KMS-11 (cell line): ENCODE measurements around the gene PHTF2.

ENCODE experiments used
- H2AFZ ChIP-seq: fragments of 200-600 bp; sonication (generic); 2 replicates; pipeline ENCODE4 v1.6.1; 2016; ENCODE audit warnings: antibody characterized with exemption, mixed run types, low read depth
- H3K27ac ChIP-seq: fragments of 200-600 bp; sonication (generic); 2 replicates; pipeline ENCODE4 v1.6.1; 2016; ENCODE audit warnings: mild to moderate bottlenecking, mixed run types
- H3K27me3 ChIP-seq: fragments of 200-600 bp; sonication (generic); 2 replicates; pipeline ENCODE4 v1.6.1; 2017; ENCODE audit warnings: mild to moderate bottlenecking, low read depth, mixed run types, moderate library complexity; ENCODE audit not compliant: insufficient read depth
- H3K36me3 ChIP-seq: fragments of 200-600 bp; sonication (generic); 2 replicates; pipeline ENCODE4 v1.6.1; 2017; ENCODE audit warnings: mild to moderate bottlenecking, mixed run types; ENCODE audit not compliant: insufficient read depth
- H3K4me1 ChIP-seq: fragments of 200-600 bp; sonication (generic); 2 replicates; pipeline ENCODE4 v1.6.1; 2016; ENCODE audit warnings: mild to moderate bottlenecking, low read depth, mixed run types; ENCODE audit not compliant: poor library complexity, severe bottlenecking
- H3K4me2 ChIP-seq: fragments of 200-600 bp; sonication (generic); 2 replicates; pipeline ENCODE4 v1.7.0; 2016; ENCODE audit warnings: mild to moderate bottlenecking, mixed run types
- H3K4me3 ChIP-seq: fragments of 200-600 bp; sonication (generic); IDR thresholded peaks from 2 replicates; pipeline ENCODE4 v1.6.1; 2017; ENCODE audit warnings: low read depth, low read length, mixed read lengths; ENCODE audit not compliant: insufficient read depth
- H3K79me2 ChIP-seq: fragments of 200-600 bp; sonication (generic); 2 replicates; pipeline ENCODE4 v1.6.1; 2016; ENCODE audit warnings: low read depth, mixed run types; ENCODE audit not compliant: insufficient read depth
- H3K9ac ChIP-seq: fragments of 200-600 bp; sonication (generic); 2 replicates; pipeline ENCODE4 v1.6.1; 2016; ENCODE audit warnings: mild to moderate bottlenecking, mixed run types
- H4K20me1 ChIP-seq: fragments of 200-600 bp; sonication (generic); 2 replicates; pipeline ENCODE4 v1.6.1; 2016; ENCODE audit warnings: mild to moderate bottlenecking, mixed run types; ENCODE audit not compliant: insufficient read depth
- TF ChIP-seq, protein P1 (sequence below): fragments of 200-600 bp; sonication (generic); conservative IDR thresholded peaks from 2 replicates; pipeline ENCODE4 v1.6.1; 2017; ENCODE audit warnings: low read depth, mild to moderate bottlenecking, antibody characterized with exemption, low read length, moderate library complexity, mixed read lengths

The PHTF2 gene

DNA sequence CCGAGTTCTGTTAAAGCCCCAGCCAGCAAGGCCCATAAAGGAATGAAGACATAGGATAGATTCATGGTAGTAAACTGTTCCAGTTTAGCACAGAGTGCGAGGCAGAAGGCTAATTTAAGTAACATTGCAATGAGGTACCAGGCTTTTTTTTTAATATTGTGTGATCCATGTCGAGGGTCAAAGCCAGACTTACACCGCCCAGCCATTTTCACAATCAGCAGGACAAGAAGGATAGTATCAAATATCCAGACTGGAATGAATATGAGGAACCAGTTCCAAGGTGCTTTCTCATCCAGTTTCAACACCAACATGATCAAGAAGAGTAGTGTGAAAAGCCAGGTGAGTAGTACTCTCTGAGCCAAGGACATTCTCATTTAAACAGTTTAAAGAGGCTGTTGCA is 4.6 kb upstream of the PHTF2 start:
- H3K79me2 ChIP-seq: peaks cover 12% of the 10 kb centered on the region; the same call in 1 of the 2 replicates
- H3K4me3 ChIP-seq: no peak overlapping the region
- no peak overlapping the region for H3K27ac ChIP-seq
- H3K27me3 ChIP-seq: no peaks in the 10 kb centered on the region
- TF ChIP-seq, protein P1, sequence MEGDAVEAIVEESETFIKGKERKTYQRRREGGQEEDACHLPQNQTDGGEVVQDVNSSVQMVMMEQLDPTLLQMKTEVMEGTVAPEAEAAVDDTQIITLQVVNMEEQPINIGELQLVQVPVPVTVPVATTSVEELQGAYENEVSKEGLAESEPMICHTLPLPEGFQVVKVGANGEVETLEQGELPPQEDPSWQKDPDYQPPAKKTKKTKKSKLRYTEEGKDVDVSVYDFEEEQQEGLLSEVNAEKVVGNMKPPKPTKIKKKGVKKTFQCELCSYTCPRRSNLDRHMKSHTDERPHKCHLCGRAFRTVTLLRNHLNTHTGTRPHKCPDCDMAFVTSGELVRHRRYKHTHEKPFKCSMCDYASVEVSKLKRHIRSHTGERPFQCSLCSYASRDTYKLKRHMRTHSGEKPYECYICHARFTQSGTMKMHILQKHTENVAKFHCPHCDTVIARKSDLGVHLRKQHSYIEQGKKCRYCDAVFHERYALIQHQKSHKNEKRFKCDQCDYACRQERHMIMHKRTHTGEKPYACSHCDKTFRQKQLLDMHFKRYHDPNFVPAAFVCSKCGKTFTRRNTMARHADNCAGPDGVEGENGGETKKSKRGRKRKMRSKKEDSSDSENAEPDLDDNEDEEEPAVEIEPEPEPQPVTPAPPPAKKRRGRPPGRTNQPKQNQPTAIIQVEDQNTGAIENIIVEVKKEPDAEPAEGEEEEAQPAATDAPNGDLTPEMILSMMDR: no peak
- H3K4me2 ChIP-seq: no peak overlapping the region
- no peaks in the 10 kb centered on the region for H4K20me1 ChIP-seq
- H3K4me1 ChIP-seq: peaks cover 18% of the 10 kb centered on the region
- no peak overlapping the region for H2AFZ ChIP-seq
- H3K36me3 ChIP-seq: no peaks in the 10 kb centered on the region
- H3K9ac ChIP-seq: no peak overlapping the region

DNA sequence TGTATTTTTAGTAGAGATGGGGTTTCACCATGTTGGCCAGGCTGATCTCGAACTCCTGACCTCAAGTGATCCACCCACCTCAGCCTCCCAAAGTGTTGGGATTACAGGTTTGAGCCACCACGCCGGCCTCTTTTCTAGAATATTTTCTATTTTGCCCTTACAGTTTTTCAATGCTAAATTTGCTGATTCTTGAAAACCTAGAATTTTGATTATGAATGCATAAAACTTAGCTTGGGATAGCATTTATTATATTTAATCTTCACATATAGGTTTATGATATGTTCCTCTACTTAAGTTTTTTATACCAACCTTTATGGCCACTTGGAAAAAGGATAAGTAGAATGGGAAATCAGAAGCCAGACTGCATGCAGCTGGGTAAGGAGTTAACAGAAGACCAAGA is 2.5 kb upstream of the PHTF2 start:
- H3K4me3 ChIP-seq: no peak overlapping the region
- no peaks in the 10 kb centered on the region for H4K20me1 ChIP-seq
- H3K27me3 ChIP-seq: no peaks in the 10 kb centered on the region
- no peak overlapping the region for H2AFZ ChIP-seq
- peaks cover 28% of the 10 kb centered on the region for H3K4me1 ChIP-seq
- no peak overlapping the region for H3K9ac ChIP-seq
- TF ChIP-seq, protein P1: no peak
- no peak overlapping the region for H3K27ac ChIP-seq
- peaks cover 30% of the 10 kb centered on the region for H3K79me2 ChIP-seq
- peak overlapping the region; percentile 69; the same call in 1 of the 2 replicates for H3K4me2 ChIP-seq
- H3K36me3 ChIP-seq: no peaks in the 10 kb centered on the region

DNA sequence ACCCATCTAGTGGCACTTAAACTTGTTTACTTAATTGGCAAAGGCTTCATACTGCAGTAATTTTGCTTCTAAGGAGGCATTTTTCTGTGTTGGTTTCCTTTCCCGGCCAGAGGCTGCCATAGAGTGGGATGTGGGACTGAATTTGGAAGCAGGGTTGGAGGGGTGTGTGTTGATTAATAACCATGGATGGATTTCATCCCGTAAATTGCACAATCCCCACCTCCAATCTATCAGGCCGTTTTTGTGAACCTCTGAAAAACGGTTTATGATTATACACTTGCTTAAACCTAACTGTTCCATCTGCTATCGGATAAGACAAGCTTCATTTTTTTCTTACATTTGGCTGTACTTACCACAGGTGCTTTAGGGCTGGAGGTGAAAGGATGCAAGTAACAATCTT is 1.6 kb upstream of the PHTF2 start:
- no peaks in the 10 kb centered on the region for H3K36me3 ChIP-seq
- H3K9ac ChIP-seq: no peak overlapping the region
- H2AFZ ChIP-seq: no peak overlapping the region
- no peak overlapping the region for H3K4me3 ChIP-seq
- H3K79me2 ChIP-seq: peaks cover 37% of the 10 kb centered on the region
- H3K27me3 ChIP-seq: no peaks in the 10 kb centered on the region
- H4K20me1 ChIP-seq: no peaks in the 10 kb centered on the region
- TF ChIP-seq, protein P1: no peak
- peaks cover 28% of the 10 kb centered on the region for H3K4me1 ChIP-seq
- peak overlapping the region; percentile 69 for H3K4me2 ChIP-seq
- no peak overlapping the region for H3K27ac ChIP-seq

DNA sequence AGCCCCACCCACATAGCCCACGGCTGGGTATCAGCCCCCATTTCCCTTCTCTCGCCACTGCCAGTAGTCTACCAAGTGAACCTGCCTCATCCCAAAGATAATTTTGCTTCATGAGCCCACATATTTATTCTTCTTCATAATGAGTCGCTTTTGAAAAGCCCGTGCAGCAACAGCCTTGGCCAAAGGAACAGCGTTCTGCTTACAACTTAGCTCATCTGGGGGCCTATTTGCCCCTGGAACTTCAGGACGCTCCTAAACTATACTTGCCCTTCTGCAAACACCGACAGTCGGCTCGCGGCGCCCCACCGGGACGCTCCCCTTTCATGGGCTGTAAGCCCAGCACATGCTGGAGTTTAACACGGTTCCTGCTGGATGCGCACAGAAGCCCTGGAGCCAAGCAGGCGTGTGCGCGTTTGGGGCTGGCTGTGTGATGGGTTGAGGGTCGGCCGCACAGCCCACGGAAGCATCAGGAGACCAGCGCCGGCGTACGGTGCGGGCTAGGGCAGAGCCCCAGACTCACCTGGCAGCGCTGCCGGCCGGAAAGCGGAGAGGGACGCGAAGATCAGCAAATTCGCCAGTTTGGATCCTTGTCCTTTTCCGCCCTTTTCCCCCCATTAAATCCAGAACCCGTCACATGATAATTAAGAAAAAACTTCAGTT is 709 bp upstream of the PHTF2 start:
- H3K4me2 ChIP-seq: peak overlapping the region; percentile 69
- H3K36me3 ChIP-seq: no peaks in the 10 kb centered on the region
- H3K4me1 ChIP-seq: peaks cover 32% of the 10 kb centered on the region
- peak overlapping the region; percentile 73 for H3K4me3 ChIP-seq
- peaks cover 45% of the 10 kb centered on the region for H3K79me2 ChIP-seq
- peak overlapping the region; percentile 82 for H2AFZ ChIP-seq
- no peaks in the 10 kb centered on the region for H3K27me3 ChIP-seq
- TF ChIP-seq, protein P1: no peak
- peak overlapping the region; percentile 53; the same call in 1 of the 2 replicates for H3K9ac ChIP-seq
- H4K20me1 ChIP-seq: no peaks in the 10 kb centered on the region
- H3K27ac ChIP-seq: 0 out of 2 replicates have a peak overlapping the region, but pooled peaks have one; percentile 41
